ENCODE results near the gene GNAZ. TPM values are rescaled to one million over a fixed set of nuclear protein-coding genes. Genes with fewer than 3 reads are reported as not detected.

Gene GNAZ
- total and polyA plus RNA-seq, 2 of the 8 experiments (the other 6 are each of a cell fraction or from before 2014, with no cell fraction given): 6.6 to 9.6 TPM

GRCh38 chr22:23089010-23089409, 18.7 kb downstream of the GNAZ start:
- Histone ChIP-seq H4K8ac (ENCODE audit: extremely low read depth, insufficient read depth, low read length) (no peak overlapping the region; the same call in 1 of the 2 replicates), H3K79me1 (ENCODE audit: low read depth, low read length) (no peaks in the 10 kb centered on the region; the same call in 1 of the 2 replicates), H3K4ac (replicated peaks; ENCODE audit: insufficient read length, low read depth, low read length) (no peak overlapping the region), H3K23me2 (ENCODE audit: low read depth, low read length) (peaks cover 4% of the 10 kb centered on the region), H3K9ac (replicated peaks in 1 of 4; ENCODE audit: extremely low read depth in 1 of 4, low read depth in 3 of 4, low read length in 3 of 4) (no peak overlapping the region), H3K27ac (ENCODE audit: low read depth, low read length) (no peak overlapping the region), H4K5ac (ENCODE audit: insufficient read length, low read depth, low read length) (no peak overlapping the region), H2BK120ac (replicated peaks; ENCODE audit: low read depth, low read length) (no peak overlapping the region), H2AFZ (ENCODE audit: low read length) (no peak overlapping the region), H3K14ac (ENCODE audit: insufficient read length) (no peak overlapping the region), H3K4me3 (ENCODE audit: extremely low read depth in 1 of 4, insufficient read depth in 2 of 4, low read depth in 3 of 4, low read length in 4 of 4) (no peak overlapping the region), H2BK5ac (ENCODE audit: low read depth, low read length) (peak overlapping the region; percentile 72), H3K23ac (ENCODE audit: insufficient read length) (no peak overlapping the region), H3K56ac (replicated peaks; ENCODE audit: insufficient read length, low read depth, low read length) (no peak overlapping the region), H4K91ac (replicated peaks; ENCODE audit: insufficient read length, low read length) (peak overlapping the region; percentile 5), H4K20me1 (replicated peaks in 1 of 2; ENCODE audit: control insufficient read depth in 1 of 2, insufficient read depth in 2 of 2, low read length in 2 of 2) (peaks cover 5 to 21% of the 10 kb centered on the region in 2 experiments), H3K79me2 (ENCODE audit: control insufficient read depth in 1 of 2, insufficient read depth in 2 of 2, low read length in 2 of 2) (no peaks in the 10 kb centered on the region), H2BK12ac (ENCODE audit: low read depth, low read length) (peak overlapping the region; percentile 78; the same call in 1 of the 2 replicates), H3K4me1 (replicated peaks in 1 of 4; ENCODE audit: control insufficient read depth in 3 of 4, insufficient read depth in 4 of 4, low read length in 3 of 4) (peaks cover 2 to 11% (median 7%) of the 10 kb centered on the region in 4 experiments), H3K18ac (ENCODE audit: extremely low read depth, low read length) (0 out of 2 replicates have a peak overlapping the region, but pooled peaks have one; percentile 57), H3K36me3 (ENCODE audit: control insufficient read depth in 2 of 4, insufficient read depth in 4 of 4, low read length in 3 of 4) (peaks cover 0 to 3% (median 0%) of the 10 kb centered on the region in 4 experiments; a peak in 1 of 8 replicates), H3K4me2 (ENCODE audit: insufficient read depth in 1 of 2, low read depth in 2 of 2, low read length in 2 of 2) (no peak overlapping the region; a peak in 1 of 4 replicates), H2AK5ac (ENCODE audit: low read depth, low read length) (peak overlapping the region; percentile 92), H2BK20ac (ENCODE audit: low read length) (peak overlapping the region; percentile 16; the same call in 1 of the 2 replicates), H3K9me3 (ENCODE audit: insufficient read depth in 2 of 2, low read depth in 1 of 2, low read length in 1 of 2) (no peaks in the 10 kb centered on the region), H2BK15ac (ENCODE audit: low read length) (peak overlapping the region; percentile 4; the same call in 1 of the 2 replicates), H3K27me3 (replicated peaks in 1 of 4; ENCODE audit: control insufficient read depth in 3 of 4, extremely low read depth in 1 of 4, insufficient read depth in 3 of 4, low read length in 3 of 4) (no peaks in the 10 kb centered on the region; a peak in 3 of 7 replicates)
- CTCF ChIA-PET (ENCODE audit: partially characterized antibody): interaction anchor here (0.6 to 1.8 kb wide), 6 partner anchors 8 to 679 kb away, joined by 3 to 5 read pairs (median 4); no protein-coding TSS in a partner anchor
- no peak for FAIRE-seq
- WGBS, 2 experiments (ENCODE audit: extremely low coverage in 1 of 2, insufficient coverage in 1 of 2, insufficient read length in 1 of 2, insufficient replicate concordance in 2 of 2, low coverage in 1 of 2, low lambda C conversion rate in 2 of 2, missing lambda C conversion rate in 1 of 2): 88% methylated on average over 10 of the region's 10 CpGs; no CpG with 5 or more reads in 1 of the 2 experiments
- DNase-seq (ENCODE audit: low read depth in 1 of 2, low spot score in 2 of 2): no peak
- POLR2A ChIA-PET (ENCODE audit: partially characterized antibody): interaction anchor here (0.8 to 1.1 kb wide), 2 partner anchors 9 to 12 kb away, joined by 3 read pairs; no protein-coding TSS in a partner anchor
- TF ChIP-seq MAX (IDR thresholded peaks at IDR 0.05) (no peak), E2F6 (IDR thresholded peaks at IDR 0.05) (no peak), RBBP5 (IDR thresholded peaks at IDR 0.05; ENCODE audit: borderline replicate concordance, low read depth, low read length) (no peak), CEBPB (IDR thresholded peaks at IDR 0.05; ENCODE audit: low read depth, low read length) (no peak), ATF2 (IDR thresholded peaks at IDR 0.05; ENCODE audit: low read length) (no peak), TAF7 (optimal IDR thresholded peaks at IDR 0.05; ENCODE audit: borderline replicate concordance, low read depth, low read length) (no peak), POU5F1 (IDR thresholded peaks at IDR 0.05; ENCODE audit: low read depth, low read length) (no peak), JUND (IDR thresholded peaks at IDR 0.05; ENCODE audit: low read length) (no peak), JUN (IDR thresholded peaks at IDR 0.05; ENCODE audit: low read depth, low read length) (no peak), TEAD4 (IDR thresholded peaks at IDR 0.05; ENCODE audit: low read depth, low read length) (no peak), GTF2F1 (IDR thresholded peaks at IDR 0.05; ENCODE audit: borderline replicate concordance, low read depth, low read length) (no peak)
